GM23338 (cell line): ENCODE measurements around the gene TMPRSS11D. TPM values are rescaled to one million over a fixed set of nuclear protein-coding genes. Genes with fewer than 3 reads are reported as not detected.

Experiments used
- ATAC-seq: fragments of 200-7000 bp; cut with Tn5 transposase; 3 replicates; pipeline ENCODE4 v1.9.1; 2020
- DNase-seq: peaks from one replicate; pipeline ENCODE4 v3.0.0-alpha.2; 2015; ENCODE audit warnings: low spot score
- H2AFZ ChIP-seq: fragments of 200-600 bp; sonication (generic); 2 replicates; pipeline ENCODE4 v1.8.0; 2016; ENCODE audit warnings: antibody characterized with exemption, mild to moderate bottlenecking, moderate library complexity
- H3F3A ChIP-seq: fragments of 200-600 bp; sonication (generic); replicated peaks from 2 replicates; pipeline ENCODE4 v1.8.0; 2017; ENCODE audit warnings: antibody characterized with exemption, mixed run types, low read depth
- H3K27ac ChIP-seq: fragments of 200-600 bp; sonication (generic); 2 replicates; pipeline ENCODE4 v1.6.1; 2016; ENCODE audit warnings: low read depth
- H3K27me3 ChIP-seq: fragments of 200-600 bp; sonication (generic); 2 replicates; pipeline ENCODE4 v1.8.0; 2016; ENCODE audit warnings: mild to moderate bottlenecking, mixed run types, moderate library complexity; ENCODE audit not compliant: insufficient read depth
- H3K36me3 ChIP-seq: fragments of 200-600 bp; sonication (generic); 2 replicates; pipeline ENCODE4 v1.8.0; 2016; ENCODE audit warnings: mild to moderate bottlenecking; ENCODE audit not compliant: insufficient read depth
- H3K4me1 ChIP-seq: fragments of 200-600 bp; sonication (generic); 2 replicates; pipeline ENCODE4 v1.8.0; 2016; ENCODE audit warnings: mild to moderate bottlenecking, moderate library complexity; ENCODE audit not compliant: insufficient read depth
- H3K4me2 ChIP-seq: fragments of 200-600 bp; sonication (generic); 2 replicates; pipeline ENCODE4 v1.7.1; 2017; ENCODE audit warnings: mixed run types
- H3K4me3 ChIP-seq: fragments of 200-600 bp; sonication (generic); 2 replicates; pipeline ENCODE4 v1.6.1; 2016; ENCODE audit warnings: mixed run types
- H3K79me2 ChIP-seq: fragments of 200-600 bp; sonication (generic); replicated peaks from 2 replicates; pipeline ENCODE4 v1.8.0; 2017; ENCODE audit warnings: mild to moderate bottlenecking; ENCODE audit not compliant: insufficient read depth
- H3K9me2 ChIP-seq: fragments of 200-600 bp; sonication (generic); 2 replicates; pipeline ENCODE4 v1.8.0; 2017; ENCODE audit not compliant: insufficient read depth
- H4K20me1 ChIP-seq: fragments of 200-600 bp; sonication (generic); replicated peaks from 2 replicates; pipeline ENCODE4 v1.8.0; 2017; ENCODE audit warnings: mild to moderate bottlenecking; ENCODE audit not compliant: insufficient read depth
- H3K27ac Mint-ChIP-seq: 2 replicates; pipeline ENCODE4 v1.8.0; 2020; ENCODE audit warnings: inconsistent platforms, mild to moderate bottlenecking, moderate library complexity, mixed read lengths
- H3K27me3 Mint-ChIP-seq: 3 replicates; pipeline ENCODE4 v1.8.0; 2022; ENCODE audit warnings: low read depth, mild to moderate bottlenecking, moderate library complexity, mixed read lengths, inconsistent platforms; ENCODE audit not compliant: insufficient read depth, poor library complexity
- H3K36me3 Mint-ChIP-seq: 3 replicates; pipeline ENCODE4 v1.8.0; 2021; ENCODE audit warnings: low read depth, mild to moderate bottlenecking, inconsistent platforms, moderate library complexity, mixed read lengths
- H3K4me1 Mint-ChIP-seq: 3 replicates; pipeline ENCODE4 v1.8.0; 2020; ENCODE audit warnings: mild to moderate bottlenecking, inconsistent platforms, mixed read lengths
- H3K4me3 Mint-ChIP-seq: 3 replicates; pipeline ENCODE4 v1.8.0; 2021; ENCODE audit warnings: moderate library complexity, mild to moderate bottlenecking, inconsistent platforms, mixed read lengths
- H3K9me3 Mint-ChIP-seq: 3 replicates; pipeline ENCODE4 v1.8.0; 2020; ENCODE audit warnings: moderate library complexity, mild to moderate bottlenecking, inconsistent platforms, mixed read lengths
- CREB1 ChIP-seq: fragments of 250-450 bp; sonication (Bioruptor Pico); IDR thresholded peaks from 2 replicates; pipeline ENCODE4 v1.5.0; 2020; ENCODE audit warnings: low read depth, mild to moderate bottlenecking, moderate library complexity
- EZH2 ChIP-seq: fragments of 200-600 bp; sonication (generic); IDR thresholded peaks from one replicate; pipeline ENCODE4 v1.8.0; 2017; ENCODE audit warnings: antibody characterized with exemption, mild to moderate bottlenecking, low read depth; ENCODE audit not compliant: unreplicated experiment
- EZH2phosphoT487 ChIP-seq: fragments of 200-600 bp; sonication (generic); IDR thresholded peaks from one replicate; pipeline ENCODE4 v1.8.1; 2018; ENCODE audit warnings: antibody characterized with exemption; ENCODE audit not compliant: unreplicated experiment
- JUNB ChIP-seq: IDR thresholded peaks from one replicate; pipeline ENCODE4 v1.6.1; 2016; ENCODE audit warnings: antibody characterized with exemption; ENCODE audit not compliant: unreplicated experiment
- NANOG ChIP-seq: IDR thresholded peaks from 2 replicates; pipeline ENCODE4 v1.6.1; 2016; ENCODE audit warnings: antibody characterized with exemption, borderline replicate concordance
- POLR2AphosphoS5 ChIP-seq: IDR thresholded peaks from 2 replicates; pipeline ENCODE4 v1.6.1; 2016; ENCODE audit warnings: antibody characterized with exemption, low read depth
- STAT1 ChIP-seq: IDR thresholded peaks from one replicate; pipeline ENCODE4 v1.6.1; 2016; ENCODE audit warnings: antibody characterized with exemption; ENCODE audit not compliant: unreplicated experiment
- ZNF114 ChIP-seq: fragments of 250-450 bp; sonication (Bioruptor Pico); IDR thresholded peaks from 2 replicates; pipeline ENCODE4 v1.5.0; 2020; ENCODE audit warnings: mild to moderate bottlenecking, moderate library complexity
- ZNF331 ChIP-seq: fragments of 250-450 bp; sonication (Bioruptor Pico); IDR thresholded peaks from 2 replicates; pipeline ENCODE4 v1.5.0; 2020; ENCODE audit warnings: low read depth, mild to moderate bottlenecking, moderate library complexity
- polyA plus RNA-seq: library from polyadenylated mRNA; unstranded; fragments of >200 nt; fragmentation: Nextera tagmentation; extraction: Ambion mirVana; gene quantifications from 2 replicates; pipeline ENCODE4 v1.2.1, GENCODE V29; 2016
- total RNA-seq: library from RNA; depleted of rRNA; stranded (reverse); fragments of >200 nt; shearing (Covaris generic); gene quantifications from 2 replicates; pipeline ENCODE4 v1.2.3, GENCODE V29; 2014
- TF ChIP-seq, protein P1 (sequence below), 2 experiments: fragments of 200-600 bp in 1 of 2; sonication (generic) in 1 of 2; conservative IDR thresholded peaks; 2 replicates each; pipeline versions ENCODE4 v1.5.1 to v1.6.1; 2016 to 2017; ENCODE audit warnings: antibody characterized with exemption in 2 of 2, low read depth in 2 of 2, mild to moderate bottlenecking in 2 of 2, moderate library complexity in 1 of 2
- TF ChIP-seq, protein P2 (sequence below): fragments of 250-450 bp; sonication (Bioruptor Pico); IDR thresholded peaks from 2 replicates; pipeline ENCODE4 v1.5.0; 2020; ENCODE audit warnings: mild to moderate bottlenecking, moderate library complexity

The TMPRSS11D gene
- total and polyA plus RNA-seq, 2 experiments from 2014 or later = not detected

DNA sequence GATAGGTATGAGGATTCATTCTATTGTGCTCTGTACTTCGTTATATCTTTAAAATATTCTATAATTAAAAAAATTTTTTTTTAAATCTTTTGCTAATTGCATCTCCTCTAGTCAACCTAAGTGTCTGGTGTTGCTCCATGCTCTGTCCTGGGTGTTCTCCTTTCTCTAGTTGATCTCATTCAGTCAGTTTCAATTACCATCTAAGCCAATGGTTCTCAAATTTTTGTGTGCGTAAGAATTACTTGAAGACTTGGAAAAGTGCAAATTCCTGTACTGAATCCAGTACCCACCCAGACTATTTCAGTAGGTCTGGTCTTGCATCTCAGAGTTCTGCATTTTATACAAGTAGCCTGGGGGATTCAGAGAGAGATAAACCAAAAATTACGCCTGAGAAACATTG lies 6.7 kb downstream of the TMPRSS11D start:
- Mint-ChIP-seq H3K36me3 (no peaks in the 10 kb centered on the region), H3K4me3 (no peak overlapping the region), H3K27ac (no peak overlapping the region), H3K4me1 (peaks cover 7% of the 10 kb centered on the region; the same call in 2 of the 3 replicates), H3K9me3 (no peaks in the 10 kb centered on the region), H3K27me3 (no peaks in the 10 kb centered on the region)
- Histone ChIP-seq H3K4me2 (no peak overlapping the region), H2AFZ (no peak overlapping the region), H3K27me3 (no peaks in the 10 kb centered on the region), H3F3A (no peaks in the 10 kb centered on the region), H3K27ac (no peak overlapping the region), H3K79me2 (no peaks in the 10 kb centered on the region), H3K4me1 (no peaks in the 10 kb centered on the region), H4K20me1 (no peaks in the 10 kb centered on the region), H3K9me2 (no peaks in the 10 kb centered on the region), H3K4me3 (no peak overlapping the region), H3K36me3 (no peaks in the 10 kb centered on the region)
- no peak for ATAC-seq
- no peak for DNase-seq
- no peak for TF ChIP-seq NANOG

DNA sequence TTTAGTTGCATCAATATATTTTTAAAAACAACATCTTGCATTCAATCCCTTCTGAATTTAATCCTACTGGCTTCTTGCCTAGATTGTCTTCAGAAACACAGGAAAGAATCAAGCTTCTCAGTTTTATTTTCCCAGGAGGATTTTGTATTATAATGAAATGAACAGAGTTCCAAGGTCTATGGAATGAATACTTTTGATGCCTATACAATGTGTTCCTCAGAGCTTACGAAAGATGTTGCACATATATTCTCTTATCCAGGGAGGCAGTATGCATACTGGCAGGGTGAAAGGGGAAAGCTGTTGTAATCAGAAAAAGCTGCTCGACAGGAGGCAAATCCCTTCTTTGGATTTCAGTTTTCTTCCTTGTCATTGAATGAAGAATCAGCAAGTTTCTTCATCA lies 8.8 kb downstream of the TMPRSS11D start:
- Histone ChIP-seq H3K9me2 (no peaks in the 10 kb centered on the region), H3K36me3 (no peaks in the 10 kb centered on the region), H3K27me3 (no peaks in the 10 kb centered on the region), H3K27ac (no peak overlapping the region), H3K4me3 (no peak overlapping the region), H3F3A (no peaks in the 10 kb centered on the region), H3K4me1 (no peaks in the 10 kb centered on the region), H4K20me1 (no peaks in the 10 kb centered on the region), H2AFZ (peak overlapping the region; percentile 72; the same call in 1 of the 2 replicates), H3K4me2 (no peak overlapping the region), H3K79me2 (no peaks in the 10 kb centered on the region)
- Mint-ChIP-seq H3K27me3 (no peaks in the 10 kb centered on the region), H3K27ac (0 out of 2 replicates have a peak overlapping the region, but pooled peaks have one; percentile 2), H3K36me3 (no peaks in the 10 kb centered on the region), H3K4me3 (no peak overlapping the region), H3K4me1 (peaks cover 3% of the 10 kb centered on the region; the same call in 2 of the 3 replicates), H3K9me3 (no peaks in the 10 kb centered on the region)
- no peak for ATAC-seq
- DNase-seq = no peak
- no peak for TF ChIP-seq POLR2AphosphoS5
- TF ChIP-seq CREB1 (CRISPR knock-in tag) = no peak
- TF ChIP-seq NANOG = no peak
- TF ChIP-seq EZH2 = no peak
- TF ChIP-seq, protein P1, sequence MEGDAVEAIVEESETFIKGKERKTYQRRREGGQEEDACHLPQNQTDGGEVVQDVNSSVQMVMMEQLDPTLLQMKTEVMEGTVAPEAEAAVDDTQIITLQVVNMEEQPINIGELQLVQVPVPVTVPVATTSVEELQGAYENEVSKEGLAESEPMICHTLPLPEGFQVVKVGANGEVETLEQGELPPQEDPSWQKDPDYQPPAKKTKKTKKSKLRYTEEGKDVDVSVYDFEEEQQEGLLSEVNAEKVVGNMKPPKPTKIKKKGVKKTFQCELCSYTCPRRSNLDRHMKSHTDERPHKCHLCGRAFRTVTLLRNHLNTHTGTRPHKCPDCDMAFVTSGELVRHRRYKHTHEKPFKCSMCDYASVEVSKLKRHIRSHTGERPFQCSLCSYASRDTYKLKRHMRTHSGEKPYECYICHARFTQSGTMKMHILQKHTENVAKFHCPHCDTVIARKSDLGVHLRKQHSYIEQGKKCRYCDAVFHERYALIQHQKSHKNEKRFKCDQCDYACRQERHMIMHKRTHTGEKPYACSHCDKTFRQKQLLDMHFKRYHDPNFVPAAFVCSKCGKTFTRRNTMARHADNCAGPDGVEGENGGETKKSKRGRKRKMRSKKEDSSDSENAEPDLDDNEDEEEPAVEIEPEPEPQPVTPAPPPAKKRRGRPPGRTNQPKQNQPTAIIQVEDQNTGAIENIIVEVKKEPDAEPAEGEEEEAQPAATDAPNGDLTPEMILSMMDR (conservative IDR thresholded peaks at IDR 0.05; ENCODE audit: low read depth in 2 of 2) = no peak
- no peak for TF ChIP-seq EZH2phosphoT487
- no peak for TF ChIP-seq ZNF331 (CRISPR knock-in tag)
- no peak for TF ChIP-seq STAT1
- no peak for TF ChIP-seq JUNB
- TF ChIP-seq, protein P2, sequence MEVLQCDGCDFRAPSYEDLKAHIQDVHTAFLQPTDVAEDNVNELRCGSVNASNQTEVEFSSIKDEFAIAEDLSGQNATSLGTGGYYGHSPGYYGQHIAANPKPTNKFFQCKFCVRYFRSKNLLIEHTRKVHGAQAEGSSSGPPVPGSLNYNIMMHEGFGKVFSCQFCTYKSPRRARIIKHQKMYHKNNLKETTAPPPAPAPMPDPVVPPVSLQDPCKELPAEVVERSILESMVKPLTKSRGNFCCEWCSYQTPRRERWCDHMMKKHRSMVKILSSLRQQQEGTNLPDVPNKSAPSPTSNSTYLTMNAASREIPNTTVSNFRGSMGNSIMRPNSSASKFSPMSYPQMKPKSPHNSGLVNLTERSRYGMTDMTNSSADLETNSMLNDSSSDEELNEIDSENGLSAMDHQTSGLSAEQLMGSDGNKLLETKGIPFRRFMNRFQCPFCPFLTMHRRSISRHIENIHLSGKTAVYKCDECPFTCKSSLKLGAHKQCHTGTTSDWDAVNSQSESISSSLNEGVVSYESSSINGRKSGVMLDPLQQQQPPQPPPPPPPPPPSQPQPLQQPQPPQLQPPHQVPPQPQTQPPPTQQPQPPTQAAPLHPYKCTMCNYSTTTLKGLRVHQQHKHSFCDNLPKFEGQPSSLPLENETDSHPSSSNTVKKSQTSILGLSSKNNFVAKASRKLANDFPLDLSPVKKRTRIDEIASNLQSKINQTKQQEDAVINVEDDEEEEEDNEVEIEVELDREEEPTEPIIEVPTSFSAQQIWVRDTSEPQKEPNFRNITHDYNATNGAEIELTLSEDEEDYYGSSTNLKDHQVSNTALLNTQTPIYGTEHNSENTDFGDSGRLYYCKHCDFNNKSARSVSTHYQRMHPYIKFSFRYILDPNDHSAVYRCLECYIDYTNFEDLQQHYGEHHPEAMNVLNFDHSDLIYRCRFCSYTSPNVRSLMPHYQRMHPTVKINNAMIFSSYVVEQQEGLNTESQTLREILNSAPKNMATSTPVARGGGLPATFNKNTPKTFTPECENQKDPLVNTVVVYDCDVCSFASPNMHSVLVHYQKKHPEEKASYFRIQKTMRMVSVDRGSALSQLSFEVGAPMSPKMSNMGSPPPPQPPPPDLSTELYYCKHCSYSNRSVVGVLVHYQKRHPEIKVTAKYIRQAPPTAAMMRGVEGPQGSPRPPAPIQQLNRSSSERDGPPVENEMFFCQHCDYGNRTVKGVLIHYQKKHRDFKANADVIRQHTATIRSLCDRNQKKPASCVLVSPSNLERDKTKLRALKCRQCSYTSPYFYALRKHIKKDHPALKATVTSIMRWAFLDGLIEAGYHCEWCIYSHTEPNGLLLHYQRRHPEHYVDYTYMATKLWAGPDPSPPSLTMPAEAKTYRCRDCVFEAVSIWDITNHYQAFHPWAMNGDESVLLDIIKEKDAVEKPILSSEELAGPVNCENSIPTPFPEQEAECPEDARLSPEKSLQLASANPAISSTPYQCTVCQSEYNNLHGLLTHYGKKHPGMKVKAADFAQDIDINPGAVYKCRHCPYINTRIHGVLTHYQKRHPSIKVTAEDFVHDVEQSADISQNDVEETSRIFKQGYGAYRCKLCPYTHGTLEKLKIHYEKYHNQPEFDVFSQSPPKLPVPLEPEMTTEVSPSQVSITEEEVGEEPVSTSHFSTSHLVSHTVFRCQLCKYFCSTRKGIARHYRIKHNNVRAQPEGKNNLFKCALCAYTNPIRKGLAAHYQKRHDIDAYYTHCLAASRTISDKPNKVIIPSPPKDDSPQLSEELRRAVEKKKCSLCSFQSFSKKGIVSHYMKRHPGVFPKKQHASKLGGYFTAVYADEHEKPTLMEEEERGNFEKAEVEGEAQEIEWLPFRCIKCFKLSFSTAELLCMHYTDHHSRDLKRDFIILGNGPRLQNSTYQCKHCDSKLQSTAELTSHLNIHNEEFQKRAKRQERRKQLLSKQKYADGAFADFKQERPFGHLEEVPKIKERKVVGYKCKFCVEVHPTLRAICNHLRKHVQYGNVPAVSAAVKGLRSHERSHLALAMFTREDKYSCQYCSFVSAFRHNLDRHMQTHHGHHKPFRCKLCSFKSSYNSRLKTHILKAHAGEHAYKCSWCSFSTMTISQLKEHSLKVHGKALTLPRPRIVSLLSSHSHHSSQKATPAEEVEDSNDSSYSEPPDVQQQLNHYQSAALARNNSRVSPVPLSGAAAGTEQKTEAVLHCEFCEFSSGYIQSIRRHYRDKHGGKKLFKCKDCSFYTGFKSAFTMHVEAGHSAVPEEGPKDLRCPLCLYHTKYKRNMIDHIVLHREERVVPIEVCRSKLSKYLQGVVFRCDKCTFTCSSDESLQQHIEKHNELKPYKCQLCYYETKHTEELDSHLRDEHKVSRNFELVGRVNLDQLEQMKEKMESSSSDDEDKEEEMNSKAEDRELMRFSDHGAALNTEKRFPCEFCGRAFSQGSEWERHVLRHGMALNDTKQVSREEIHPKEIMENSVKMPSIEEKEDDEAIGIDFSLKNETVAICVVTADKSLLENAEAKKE = no peak
- TF ChIP-seq ZNF114 (CRISPR knock-in tag) = no peak
